ENCODE measurements around the gene F9.
"Not testable (repeated sequence)": the region's sequence is repeated elsewhere in the genome, so short reads cannot be mapped to it uniquely, and the experiment has no call there.

F9 gene

GRCh38 chrX:139530550-139530949, at the start of gene F9:
F9 (plus strand) TSS chrX:139530739; CDS start chrX:139530765, 26 bp downstream.
- no peak for TF ChIP-seq CTCF (IDR thresholded peaks at IDR 0.05; ENCODE audit: borderline replicate concordance, insufficient read depth, low read depth, low read length)
- H3K4me3 ChIP-seq (ENCODE audit: low read depth, low read length) = no peak within 1 kb of the TSS

- no peak for TF ChIP-seq CTCF (IDR thresholded peaks at IDR 0.05; ENCODE audit: borderline replicate concordance, insufficient read depth, low read depth, low read length)
Observed at GRCh38 chrX:139483699-139484098, 46.8 kb upstream of the F9 start.

GRCh38 chrX:139484591-139484990, 45.9 kb upstream of the F9 start:
- no peak overlapping the region for H3K4me3 ChIP-seq (ENCODE audit: low read depth, low read length)
- no peak for TF ChIP-seq CTCF (IDR thresholded peaks at IDR 0.05; ENCODE audit: borderline replicate concordance, insufficient read depth, low read depth, low read length)

More at GRCh38 chrX:139483699-139484098, 46.8 kb upstream of the F9 start:
- H3K4me3 ChIP-seq (ENCODE audit: low read depth, low read length) = no peak overlapping the region

- H3K4me3 ChIP-seq (ENCODE audit: low read depth, low read length) = no peak overlapping the region
- TF ChIP-seq CTCF (IDR thresholded peaks at IDR 0.05; ENCODE audit: borderline replicate concordance, insufficient read depth, low read depth, low read length) = no peak
Observed at GRCh38 chrX:139495324-139495723, 35.2 kb upstream of the F9 start.

GRCh38 chrX:139506333-139506732, 24.2 kb upstream of the F9 start:
- no peak for TF ChIP-seq CTCF (IDR thresholded peaks at IDR 0.05; ENCODE audit: borderline replicate concordance, insufficient read depth, low read depth, low read length)
- H3K4me3 ChIP-seq (ENCODE audit: low read depth, low read length) = no peak overlapping the region

- H3K4me3 ChIP-seq (ENCODE audit: low read depth, low read length) = no peak overlapping the region
- no peak for TF ChIP-seq CTCF (IDR thresholded peaks at IDR 0.05; ENCODE audit: borderline replicate concordance, insufficient read depth, low read depth, low read length)
Observed at GRCh38 chrX:139508099-139508498, 22.4 kb upstream of the F9 start.

GRCh38 chrX:139518475-139518874, 12.1 kb upstream of the F9 start:
- TF ChIP-seq CTCF (IDR thresholded peaks at IDR 0.05; ENCODE audit: borderline replicate concordance, insufficient read depth, low read depth, low read length) = no peak
- no peak overlapping the region for H3K4me3 ChIP-seq (ENCODE audit: low read depth, low read length)

GRCh38 chrX:139528829-139529228, 1.7 kb upstream of the F9 start:
- H3K4me3 ChIP-seq (ENCODE audit: low read depth, low read length) = not testable (repeated sequence)
